ENCODE data around the gene MAPK7.

The MAPK7 gene

GRCh38 chr17:19333736-19334290 lies 44.5 kb upstream of the MAPK7 start (continued):
- no peak for TF ChIP-seq ZNF776 (tag by site-specific recombination; IDR thresholded peaks at IDR 0.05; ENCODE audit: borderline replicate concordance)
- no peak for TF ChIP-seq ATF2 (tag by site-specific recombination; IDR thresholded peaks at IDR 0.05; ENCODE audit: low read depth)

- TF ChIP-seq ZNF324 (tag by site-specific recombination; IDR thresholded peaks at IDR 0.05) (no peak), ZBTB11 (tag by site-specific recombination; conservative IDR thresholded peaks at IDR 0.05; ENCODE audit: low read depth) (no peak), ZNF521 (tag by site-specific recombination; IDR thresholded peaks at IDR 0.05) (no peak), ZNF423 (tag by site-specific recombination; IDR thresholded peaks at IDR 0.05) (no peak), ZNF654 (tag by site-specific recombination; IDR thresholded peaks at IDR 0.05; ENCODE audit: low read depth) (no peak), ZBTB6 (tag by site-specific recombination; IDR thresholded peaks at IDR 0.05) (no peak), ZSCAN30 (tag by site-specific recombination; IDR thresholded peaks at IDR 0.05) (no peak)
- Histone ChIP-seq H3K4me3 (ENCODE audit: low read depth, low read length) (no peak overlapping the region), H3K27ac (ENCODE audit: extremely low read depth, low read depth, low read length) (no peak overlapping the region), H3K4me1 (ENCODE audit: control insufficient read depth, insufficient read depth, low read length) (no peaks in the 10 kb centered on the region), H3K9me3 (ENCODE audit: control insufficient read depth, insufficient read depth, low read depth, low read length) (no peaks in the 10 kb centered on the region), H3K36me3 (ENCODE audit: control insufficient read depth in 2 of 2, insufficient read depth in 1 of 2, low read length in 2 of 2) (peaks cover 0 to 42% of the 10 kb centered on the region in 2 experiments; a peak in 2 of 3 replicates)
- ChIA-PET CTCF (no interaction called here), POLR2A (no interaction called here)
Measured at GRCh38 chr17:19334331-19334730, 44.0 kb upstream of the MAPK7 start.

- POLR2A ChIA-PET, result no interaction called here
Measured at GRCh38 chr17:19335951-19336631, 42.2 kb upstream of the MAPK7 start.

More at GRCh38 chr17:19335951-19336631, 42.2 kb upstream of the MAPK7 start:
- CTCF ChIA-PET, result interaction anchor here (0.5 to 1.3 kb wide), 2 partner anchors 17 to 71 kb away, joined by 4 to 7 read pairs; no protein-coding TSS in a partner anchor
- Histone ChIP-seq H3K27ac (ENCODE audit: extremely low read depth, low read depth, low read length) (no peak overlapping the region), H3K9me3 (ENCODE audit: control insufficient read depth, insufficient read depth, low read depth, low read length) (no peaks in the 10 kb centered on the region), H3K36me3 (ENCODE audit: control insufficient read depth in 2 of 2, insufficient read depth in 1 of 2, low read length in 2 of 2) (peaks cover 0 to 35% of the 10 kb centered on the region in 2 experiments; a peak in 1 of 3 replicates), H3K4me1 (ENCODE audit: control insufficient read depth, insufficient read depth, low read length) (no peaks in the 10 kb centered on the region), H3K4me3 (ENCODE audit: low read depth, low read length) (no peak overlapping the region)
- no peak for TF ChIP-seq ZNF26 (tag by site-specific recombination; IDR thresholded peaks at IDR 0.05)
- TF ChIP-seq ZNF140 (tag by site-specific recombination; IDR thresholded peaks at IDR 0.05), result no peak
- TF ChIP-seq ATF2 (tag by site-specific recombination; IDR thresholded peaks at IDR 0.05; ENCODE audit: low read depth), result no peak
- no peak for TF ChIP-seq ZNF37A (tag by site-specific recombination; IDR thresholded peaks at IDR 0.05)
